Gastrocnemius medialis (tissue), 4 donors: ENCODE results near the gene FEZF2.

Experiments
- CTCF ChIP-seq, 5 experiments: fragments of 450-650 bp in 3 of 5; fragments of 200-600 bp in 2 of 5; sonication (generic) in 2 of 5; IDR thresholded peaks in 4 of 5; conservative IDR thresholded peaks in 1 of 5; 1 replicate in 4 of 5; 2 replicates in 1 of 5; pipeline ENCODE4 v1.5.1; 2016 to 2019; ENCODE audit warnings: antibody characterized with exemption in 5 of 5, mild to moderate bottlenecking in 3 of 5, moderate library complexity in 3 of 5
- POLR2A ChIP-seq, 2 donors: fragments of 450-650 bp; IDR thresholded peaks; one replicate each; pipeline ENCODE4 v1.6.1; 2017; ENCODE audit warnings: antibody characterized with exemption in 2 of 2, mild to moderate bottlenecking in 2 of 2, moderate library complexity in 2 of 2

- TF ChIP-seq CTCF (IDR thresholded peaks at IDR 0.05 in 4 of 5, conservative IDR thresholded peaks at IDR 0.05 in 1 of 5), result no peak
- TF ChIP-seq POLR2A (IDR thresholded peaks at IDR 0.05), result no peak
These were observed 40.3 kb upstream of the FEZF2 start for GRCh38 chr3:62413687-62414086.
